HG02623 (cell line): ENCODE results near the gene KPNA5.
A peak's percentile ranks its signal among the peaks of the same experiment; 100 is the strongest.
"Not testable (repeated sequence)": the region's sequence is repeated elsewhere in the genome, so short reads cannot be mapped to it uniquely, and the experiment has no call there.

Experiments
- ATAC-seq: cut with Tn5 transposase; IDR thresholded peaks from one replicate; pipeline ENCODE4 v1.9.1; 2021; ENCODE audit warnings: moderate library complexity; ENCODE audit not compliant: unreplicated experiment

KPNA5 gene

GRCh38 chr6:116697480-116697879, 16.5 kb downstream of the KPNA5 start:
- ATAC-seq: peak; percentile 66

DNA sequence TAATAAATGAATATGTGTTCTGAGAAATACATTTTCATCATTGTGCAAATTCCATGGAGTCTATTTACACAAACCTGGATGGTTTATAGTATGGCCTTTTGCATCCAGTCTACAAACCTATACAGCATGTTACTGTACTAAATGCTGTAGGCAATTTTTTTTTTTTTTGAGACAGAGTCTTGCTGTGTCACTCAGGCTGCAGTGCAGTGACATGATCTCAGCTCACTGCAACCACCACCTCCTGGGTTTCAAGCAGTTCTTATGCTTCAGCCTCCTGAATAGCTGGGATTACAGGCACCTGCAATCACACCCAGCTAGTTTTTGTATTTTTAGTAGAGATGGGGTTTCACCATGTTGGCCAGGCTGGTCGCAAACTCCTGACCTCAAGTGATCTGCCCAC, 22.9 kb downstream of the KPNA5 start:
- ATAC-seq: not testable (repeated sequence)

DNA sequence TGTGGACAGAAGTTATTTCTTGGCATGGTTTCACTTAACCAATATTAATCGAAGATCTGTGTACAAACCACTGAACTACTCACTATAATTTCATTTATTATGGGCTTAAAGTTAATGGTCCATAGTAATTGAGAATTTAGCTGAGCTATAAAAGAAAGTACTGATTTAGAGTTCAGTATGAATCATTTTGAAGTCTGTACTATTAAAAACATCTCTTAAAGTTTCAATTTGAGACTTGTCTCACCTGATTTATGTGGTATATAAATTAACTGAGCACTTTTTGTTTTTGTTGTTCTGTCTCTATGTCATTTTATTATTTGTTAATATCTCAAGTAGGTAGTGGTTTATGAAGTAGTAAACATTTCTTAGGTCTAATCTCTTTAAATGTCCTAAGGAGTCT, 24.9 kb downstream of the KPNA5 start:
- no peak for ATAC-seq

DNA sequence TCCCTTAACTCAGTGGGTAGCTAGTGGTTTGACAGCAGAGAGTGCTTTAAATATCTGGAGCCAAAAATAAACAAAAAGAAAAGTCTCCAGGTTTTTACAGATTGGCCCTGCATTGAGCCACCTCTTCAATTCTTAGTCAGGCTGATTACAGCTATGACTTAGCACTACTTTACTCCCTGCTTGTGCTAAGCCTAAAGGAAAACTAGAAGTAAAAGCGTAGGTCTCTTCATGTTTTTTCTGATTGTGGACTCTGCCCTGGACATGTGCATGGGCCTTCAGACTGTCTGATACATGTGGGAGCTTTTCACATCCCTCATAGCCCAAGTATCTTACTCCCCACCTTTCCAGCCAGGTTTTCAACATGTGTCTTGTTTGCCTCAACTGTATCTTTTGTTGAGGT, 33.3 kb downstream of the KPNA5 start:
- no peak for ATAC-seq

- ATAC-seq: no peak
Measured at GRCh38 chr6:116714761-116715160, 33.8 kb downstream of the KPNA5 start.

DNA sequence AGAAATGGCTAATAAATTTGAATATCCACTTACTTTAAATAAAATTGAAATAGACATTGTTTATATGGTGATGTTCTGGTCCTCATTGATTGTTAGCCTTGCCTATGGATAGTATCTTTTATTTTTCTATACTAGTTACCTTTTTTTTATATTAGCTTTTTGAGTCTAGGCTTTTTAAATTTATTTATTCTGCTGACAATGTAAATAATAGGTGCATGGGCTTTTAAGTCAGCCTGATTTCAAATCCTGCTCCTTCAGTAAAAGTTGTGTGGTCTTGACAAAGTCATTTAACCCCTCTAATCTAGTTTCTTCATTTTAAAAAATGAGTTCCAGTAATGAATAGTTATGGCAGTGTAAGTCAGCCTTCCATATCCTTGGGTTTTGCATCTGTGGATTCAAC, 45.9 kb downstream of the KPNA5 start:
- ATAC-seq: no peak

DNA sequence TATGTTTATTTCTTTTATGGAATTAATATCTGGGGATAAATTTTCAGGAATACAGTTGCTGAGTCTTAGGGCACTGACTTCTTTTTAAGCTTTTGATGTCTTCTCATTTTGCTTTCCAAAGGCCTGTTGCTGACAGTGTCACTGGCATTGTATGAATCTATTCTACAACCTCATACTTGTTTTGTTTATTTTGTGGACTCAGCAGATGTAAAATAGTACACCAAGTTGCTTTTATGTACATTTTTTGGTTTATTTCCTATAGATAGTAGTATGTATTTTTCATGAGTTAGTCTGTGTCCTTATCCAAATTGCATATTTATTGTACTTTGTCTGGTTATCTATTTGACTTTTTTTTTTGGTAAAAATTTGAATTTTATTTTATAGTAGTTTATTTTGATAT, 49.5 kb downstream of the KPNA5 start:
- ATAC-seq: no peak

- ATAC-seq: no peak
Measured at GRCh38 chr6:116737004-116737403, 56.0 kb downstream of the KPNA5 start.

DNA sequence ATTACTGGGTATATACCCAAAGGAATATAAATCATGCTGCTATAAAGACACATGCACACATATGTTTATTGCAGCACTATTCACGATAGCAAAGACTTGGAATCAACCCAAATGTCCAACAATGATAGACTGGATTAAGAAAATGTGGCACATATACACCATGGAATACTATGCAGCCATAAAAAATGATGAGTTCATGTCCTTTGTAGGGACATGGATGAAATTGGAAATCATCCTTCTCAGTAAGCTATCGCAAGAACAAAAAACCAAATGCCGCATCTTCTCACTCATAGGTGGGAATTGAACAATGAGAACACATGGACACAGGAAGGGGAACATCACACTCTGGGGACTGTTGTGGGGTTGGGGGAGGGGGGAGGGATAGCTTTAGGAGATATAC, 59.5 kb downstream of the KPNA5 start:
- not testable (repeated sequence) for ATAC-seq

DNA sequence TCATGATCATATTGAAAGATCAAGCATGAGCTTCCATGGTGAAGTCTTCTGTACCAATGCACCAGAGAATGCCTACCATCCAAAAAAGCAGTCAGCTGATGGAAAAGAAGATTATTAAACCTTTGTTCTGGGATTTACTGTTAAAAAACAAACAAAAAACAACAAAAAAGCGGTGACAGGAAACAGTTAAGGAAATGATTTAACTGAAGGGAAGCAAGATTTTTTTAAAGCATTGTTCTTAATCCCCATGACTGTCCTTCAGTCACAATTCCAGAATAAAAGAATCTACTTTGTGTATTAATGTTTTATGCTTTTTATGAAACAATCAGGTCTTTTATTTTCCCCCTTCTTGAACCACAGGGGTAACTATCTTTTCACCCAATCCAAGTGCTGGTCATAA, 60.6 kb downstream of the KPNA5 start:
- no peak for ATAC-seq

DNA sequence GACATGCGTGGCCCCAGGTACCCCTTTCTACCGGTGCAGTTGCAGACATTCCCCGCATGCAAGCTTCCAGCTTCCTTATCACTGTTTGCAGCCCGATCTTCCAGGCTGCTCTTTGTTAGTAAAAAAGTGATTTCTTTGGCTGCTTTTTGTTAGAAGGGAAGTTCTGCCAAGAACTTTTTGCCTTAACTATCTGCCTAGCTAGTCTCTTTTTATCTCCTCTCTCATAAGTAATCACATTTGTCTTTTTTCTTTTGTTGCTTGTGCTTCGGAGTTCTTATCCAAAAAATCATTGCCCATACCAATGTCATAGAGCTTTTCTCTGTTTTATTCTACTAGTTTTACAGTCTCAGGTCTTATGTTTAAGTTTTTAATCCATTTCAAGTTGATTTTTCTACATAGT, 64.2 kb downstream of the KPNA5 start:
- ATAC-seq: no peak

- ATAC-seq: no peak
Measured at GRCh38 chr6:116761779-116762178, 80.8 kb downstream of the KPNA5 start.

GRCh38 chr6:116762235-116762634, 81.2 kb downstream of the KPNA5 start:
- ATAC-seq: no peak

GRCh38 chr6:116763048-116763447, 82.0 kb downstream of the KPNA5 start:
- no peak for ATAC-seq

DNA sequence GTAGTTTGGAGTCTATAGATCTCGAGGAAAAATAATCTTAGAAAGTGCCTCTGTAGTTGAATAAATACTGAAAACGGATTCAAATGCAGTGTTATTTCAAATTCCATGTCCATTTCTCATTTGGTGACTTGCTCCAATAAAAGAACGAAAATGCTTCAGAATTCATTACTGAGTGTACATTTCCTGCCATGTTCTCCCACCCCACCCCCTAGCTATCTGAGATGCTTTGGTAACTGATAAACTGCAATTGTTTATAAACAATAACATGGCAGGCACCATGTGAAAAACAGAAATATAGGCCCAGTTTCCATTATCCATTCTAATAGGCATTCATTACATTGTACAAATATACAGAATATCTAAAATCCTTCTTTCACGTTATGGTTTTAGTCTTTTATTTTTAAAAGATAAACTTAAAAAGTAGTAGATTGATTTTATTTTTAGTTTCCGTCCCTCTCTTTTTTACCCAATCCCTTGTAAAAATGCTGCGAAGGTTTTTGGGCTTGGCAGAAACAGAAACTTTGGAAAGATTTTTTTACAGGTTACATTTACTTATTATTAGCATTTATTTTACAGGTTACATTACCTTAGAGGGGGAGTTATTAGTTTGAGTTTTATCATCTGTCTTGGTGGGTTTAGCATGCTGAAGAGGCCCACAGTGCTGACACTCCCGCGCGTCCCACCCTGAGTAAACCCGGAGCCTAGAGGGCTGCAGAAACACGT, 83.1 kb downstream of the KPNA5 start:
- no peak for ATAC-seq

GRCh38 chr6:116764629-116764960, 83.6 kb downstream of the KPNA5 start:
- ATAC-seq: no peak

DNA sequence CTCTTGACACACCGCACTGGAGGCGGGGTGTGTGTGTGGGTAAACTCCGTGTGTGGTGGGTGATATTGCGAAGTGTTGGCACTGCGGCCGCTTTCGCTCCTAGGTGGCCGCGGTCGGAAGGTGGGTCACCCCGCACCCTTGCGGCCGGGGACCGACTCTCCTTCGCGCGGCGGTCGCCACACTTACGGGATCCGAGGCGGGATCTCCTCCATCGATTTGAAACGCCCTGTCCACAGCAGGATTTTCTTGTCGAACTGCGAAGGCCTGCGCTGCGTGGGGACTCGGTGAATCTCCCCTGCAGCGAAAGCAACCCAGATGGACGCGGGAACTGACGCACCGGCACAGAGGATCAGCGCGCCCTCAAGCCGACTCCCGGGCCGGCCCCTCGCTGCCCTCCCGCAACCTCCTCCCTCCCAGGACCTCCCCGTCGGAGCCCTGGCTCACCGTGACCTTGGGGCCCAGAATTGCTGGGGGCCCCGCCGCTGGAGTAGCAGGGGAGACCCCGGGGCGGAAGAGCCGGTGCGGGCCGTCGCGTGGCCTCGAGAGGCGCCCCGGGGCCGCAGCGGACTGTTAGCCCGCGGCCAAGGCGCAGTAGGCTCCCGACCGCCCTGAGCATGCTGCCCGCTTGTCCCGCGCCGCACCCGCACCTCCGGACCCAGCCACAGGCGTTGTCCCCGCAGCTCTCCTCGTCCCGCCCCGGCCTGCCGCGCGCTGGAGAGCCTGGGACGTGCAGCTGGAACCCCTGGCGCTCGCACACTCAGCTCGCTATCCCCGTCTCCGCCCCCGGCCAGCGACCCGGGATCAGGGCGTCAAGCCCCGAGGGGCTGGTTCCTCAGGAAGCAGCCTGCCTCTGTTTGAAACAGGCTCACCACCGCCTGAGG, 84.2 kb downstream of the KPNA5 start, which contains the start of gene FAM162B:
Gene FAM162B, minus strand, starts transcription at position 759 of the 881 bp plus-strand sequence. Its CDS starts 143 bp downstream, at position 616.
- no peak for ATAC-seq

GRCh38 chr6:116766506-116767176, 85.6 kb downstream of the KPNA5 start:
- ATAC-seq: no peak

DNA sequence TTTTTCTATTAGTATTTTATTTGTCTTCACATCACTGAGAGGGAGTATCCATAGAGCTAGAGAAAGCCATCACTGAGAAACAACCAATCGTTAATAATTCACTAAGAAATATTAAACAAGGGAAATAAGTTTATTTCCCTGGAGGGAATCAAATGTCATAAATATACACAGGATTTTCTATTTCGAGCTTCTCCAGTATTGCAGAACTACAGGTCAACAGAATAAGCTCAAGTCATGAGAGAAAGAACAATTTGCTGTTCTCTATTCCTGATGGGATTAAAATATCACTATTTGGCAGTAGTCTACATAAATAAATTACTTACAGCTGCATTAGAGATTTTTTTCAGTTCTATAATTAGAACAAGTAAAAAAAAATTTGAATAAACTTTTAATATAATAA, 86.7 kb downstream of the KPNA5 start:
- no peak for ATAC-seq

DNA sequence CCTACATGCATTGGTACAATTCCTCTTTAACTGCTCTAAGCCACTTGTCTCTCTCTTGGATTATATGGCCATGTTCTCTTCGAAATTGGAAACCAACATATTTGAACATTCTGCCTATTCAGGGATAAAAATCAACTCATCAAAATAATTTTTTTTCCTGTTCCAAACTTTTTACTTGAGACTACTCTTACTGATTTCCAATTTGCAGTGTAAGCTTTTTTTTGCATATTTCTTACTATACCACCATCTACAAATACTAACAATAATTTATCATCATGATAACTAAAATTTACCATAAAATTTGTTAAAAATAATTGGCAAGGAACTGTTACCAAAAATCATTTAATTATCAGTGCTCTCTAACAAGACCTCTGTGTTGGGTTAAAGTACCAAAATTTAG, 91.4 kb downstream of the KPNA5 start:
- ATAC-seq: no peak

DNA sequence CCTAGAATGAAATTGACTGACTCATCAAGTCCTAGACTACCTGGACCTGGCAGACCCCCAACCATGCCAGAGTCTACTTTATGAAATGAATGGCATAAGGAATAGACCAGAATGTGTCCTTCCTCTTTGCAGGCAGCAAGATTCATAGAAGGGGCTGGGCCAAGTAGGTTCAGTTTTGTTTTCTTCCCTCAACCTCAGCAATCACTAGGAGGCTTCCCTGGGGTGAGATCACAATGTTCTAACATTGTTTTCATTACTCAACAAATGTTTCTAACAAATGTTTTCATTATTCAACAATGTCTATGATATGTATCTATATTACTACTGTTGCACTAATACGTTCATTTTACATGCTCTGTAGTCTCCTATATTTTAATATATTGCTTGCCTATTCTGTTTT, 92.9 kb downstream of the KPNA5 start:
- ATAC-seq: no peak
